SU-DHL-6 (cell line): Measurements from ENCODE around the gene POU6F2.

Source experiments
- H2AFZ ChIP-seq: fragments of 200-600 bp; sonication (generic); 2 replicates; pipeline ENCODE4 v1.6.1; 2014; ENCODE audit warnings: low read depth, mild to moderate bottlenecking, moderate library complexity, mixed read lengths, antibody characterized with exemption, low read length; ENCODE audit not compliant: severe bottlenecking
- H3F3A ChIP-seq: fragments of 200-600 bp; shearing (Covaris generic); 2 replicates; pipeline ENCODE4 v1.6.0; 2016; ENCODE audit warnings: antibody characterized with exemption, mild to moderate bottlenecking; ENCODE audit not compliant: insufficient read depth
- H3K27ac ChIP-seq: fragments of 200-600 bp; sonication (generic); 2 replicates; pipeline ENCODE4 v1.5.1; 2016; ENCODE audit warnings: low read depth, mild to moderate bottlenecking, low read length, moderate library complexity, mixed read lengths
- H3K27me3 ChIP-seq: fragments of 200-600 bp; sonication (generic), shearing (Covaris generic); 2 replicates; pipeline ENCODE4 v1.6.0; 2014; ENCODE audit warnings: mild to moderate bottlenecking, low read length
- H3K36me3 ChIP-seq: fragments of 200-600 bp; sonication (generic); 2 replicates; pipeline ENCODE4 v1.6.1; 2014; ENCODE audit warnings: mild to moderate bottlenecking, low read length, mixed read lengths
- H3K4me2 ChIP-seq: fragments of 300-600, 200-600 bp; shearing (Covaris generic), sonication (generic); 2 replicates; pipeline ENCODE4 v1.6.0; 2014; ENCODE audit warnings: low read length, low read depth, mild to moderate bottlenecking; ENCODE audit not compliant: poor library complexity, severe bottlenecking
- H3K4me3 ChIP-seq: fragments of 200-600 bp; sonication (generic); 2 replicates; pipeline ENCODE4 v1.5.1; 2014; ENCODE audit warnings: antibody characterized with exemption, low read length, mild to moderate bottlenecking, mixed read lengths; ENCODE audit not compliant: insufficient read depth, poor library complexity, severe bottlenecking
- H3K79me2 ChIP-seq: fragments of 200-600 bp; sonication (generic); 2 replicates; pipeline ENCODE4 v1.6.1; 2014; ENCODE audit warnings: mild to moderate bottlenecking, low read length, moderate library complexity; ENCODE audit not compliant: insufficient read depth
- H3K9ac ChIP-seq: fragments of 200-600 bp; sonication (generic); 2 replicates; pipeline ENCODE4 v1.7.0; 2014; ENCODE audit warnings: mild to moderate bottlenecking, low read length
- H3K9me2 ChIP-seq: fragments of 200-600 bp; sonication (generic); replicated peaks from 2 replicates; pipeline ENCODE4 v1.6.1; 2014; ENCODE audit warnings: low read length; ENCODE audit not compliant: insufficient read depth
- H3K9me3 ChIP-seq: fragments of 200-600 bp; sonication (generic); 2 replicates; pipeline ENCODE4 v1.6.1; 2014; ENCODE audit warnings: low read length, mixed read lengths; ENCODE audit not compliant: insufficient read depth
- H4K20me1 ChIP-seq: fragments of 200-600 bp; sonication (generic); 2 replicates; pipeline ENCODE4 v1.6.1; 2014; ENCODE audit warnings: low read depth, mild to moderate bottlenecking, antibody characterized with exemption, low read length, moderate library complexity, mixed read lengths
- EZH2phosphoT487 ChIP-seq: fragments of 200-600 bp; sonication (generic), shearing (Covaris generic); conservative IDR thresholded peaks from 2 replicates; pipeline ENCODE4 v1.6.1; 2018; ENCODE audit warnings: mild to moderate bottlenecking, antibody characterized with exemption, low read length, moderate library complexity, mixed read lengths
- TF ChIP-seq, protein P1 (sequence below): fragments of 200-600 bp; sonication (generic); IDR thresholded peaks from one replicate; pipeline ENCODE4 v1.5.1; 2017; ENCODE audit warnings: antibody characterized with exemption, mild to moderate bottlenecking, low read length, moderate library complexity; ENCODE audit not compliant: insufficient read depth, poor library complexity, severe bottlenecking

Gene POU6F2

DNA sequence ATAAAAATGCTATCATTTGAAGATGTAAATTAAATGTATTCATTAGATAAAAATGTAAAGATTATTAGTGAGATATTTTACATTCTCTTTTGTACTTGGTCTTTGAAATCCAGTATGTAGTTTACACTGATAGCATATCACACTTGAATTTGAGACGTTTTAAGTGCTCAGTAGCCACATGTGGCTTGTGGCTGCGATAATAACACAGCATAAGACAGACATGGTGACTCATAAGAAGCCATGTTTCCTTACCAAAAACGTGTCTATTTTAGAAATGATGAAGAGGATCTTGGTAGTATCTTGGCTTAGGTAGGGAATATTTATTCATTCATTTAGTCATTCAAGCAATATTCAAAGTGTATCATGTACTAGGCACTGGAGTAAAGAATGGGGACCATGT is 149.3 kb downstream of the POU6F2 start:
- Histone ChIP-seq H3K27ac (no peak overlapping the region), H3K9me3 (no peaks in the 10 kb centered on the region), H3K4me2 (no peak overlapping the region), H3F3A (no peaks in the 10 kb centered on the region), H2AFZ (no peak overlapping the region), H3K36me3 (no peaks in the 10 kb centered on the region), H3K27me3 (peaks cover 2% of the 10 kb centered on the region), H3K4me3 (no peak overlapping the region), H4K20me1 (no peaks in the 10 kb centered on the region), H3K79me2 (no peaks in the 10 kb centered on the region), H3K9ac (no peak overlapping the region), H3K9me2 (no peaks in the 10 kb centered on the region)
- TF ChIP-seq, protein P1, sequence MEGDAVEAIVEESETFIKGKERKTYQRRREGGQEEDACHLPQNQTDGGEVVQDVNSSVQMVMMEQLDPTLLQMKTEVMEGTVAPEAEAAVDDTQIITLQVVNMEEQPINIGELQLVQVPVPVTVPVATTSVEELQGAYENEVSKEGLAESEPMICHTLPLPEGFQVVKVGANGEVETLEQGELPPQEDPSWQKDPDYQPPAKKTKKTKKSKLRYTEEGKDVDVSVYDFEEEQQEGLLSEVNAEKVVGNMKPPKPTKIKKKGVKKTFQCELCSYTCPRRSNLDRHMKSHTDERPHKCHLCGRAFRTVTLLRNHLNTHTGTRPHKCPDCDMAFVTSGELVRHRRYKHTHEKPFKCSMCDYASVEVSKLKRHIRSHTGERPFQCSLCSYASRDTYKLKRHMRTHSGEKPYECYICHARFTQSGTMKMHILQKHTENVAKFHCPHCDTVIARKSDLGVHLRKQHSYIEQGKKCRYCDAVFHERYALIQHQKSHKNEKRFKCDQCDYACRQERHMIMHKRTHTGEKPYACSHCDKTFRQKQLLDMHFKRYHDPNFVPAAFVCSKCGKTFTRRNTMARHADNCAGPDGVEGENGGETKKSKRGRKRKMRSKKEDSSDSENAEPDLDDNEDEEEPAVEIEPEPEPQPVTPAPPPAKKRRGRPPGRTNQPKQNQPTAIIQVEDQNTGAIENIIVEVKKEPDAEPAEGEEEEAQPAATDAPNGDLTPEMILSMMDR = no peak
- no peak for TF ChIP-seq EZH2phosphoT487

DNA sequence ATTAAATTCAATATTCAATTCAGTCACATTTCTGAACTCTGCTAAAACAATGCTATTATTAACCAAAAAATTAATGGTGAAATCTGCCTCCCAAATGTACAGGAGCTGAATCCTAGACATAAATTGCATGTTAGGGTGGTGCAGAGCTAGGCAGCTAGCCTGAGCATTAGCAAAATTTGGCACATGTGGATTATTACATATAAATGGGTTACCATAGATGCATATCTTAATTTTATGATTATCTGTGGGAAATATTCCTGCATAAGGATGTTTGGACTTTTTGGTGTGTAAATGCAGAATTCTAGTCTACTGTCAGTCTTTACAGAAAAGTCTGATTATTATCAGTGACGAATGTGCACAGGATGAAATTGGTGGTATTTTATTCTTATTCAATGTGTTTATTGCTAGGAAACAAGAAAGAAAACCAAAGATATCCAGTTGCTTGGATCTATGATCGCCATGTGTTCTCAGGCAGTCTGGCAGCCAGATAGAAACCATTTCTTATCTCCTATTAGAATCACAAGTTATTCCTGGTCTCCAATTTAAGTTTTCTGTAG is 150.7 kb downstream of the POU6F2 start:
- H3K27ac ChIP-seq = no peak overlapping the region
- H2AFZ ChIP-seq = no peak overlapping the region
- H3K79me2 ChIP-seq = no peaks in the 10 kb centered on the region
- H3F3A ChIP-seq = no peaks in the 10 kb centered on the region
- no peaks in the 10 kb centered on the region for H4K20me1 ChIP-seq
- no peaks in the 10 kb centered on the region for H3K9me2 ChIP-seq
- TF ChIP-seq EZH2phosphoT487 = no peak
- TF ChIP-seq, protein P1 = no peak
- H3K9me3 ChIP-seq = no peaks in the 10 kb centered on the region
- no peaks in the 10 kb centered on the region for H3K36me3 ChIP-seq
- no peak overlapping the region for H3K4me2 ChIP-seq
- peaks cover 2% of the 10 kb centered on the region for H3K27me3 ChIP-seq
- no peak overlapping the region for H3K4me3 ChIP-seq
- H3K9ac ChIP-seq = no peak overlapping the region

DNA sequence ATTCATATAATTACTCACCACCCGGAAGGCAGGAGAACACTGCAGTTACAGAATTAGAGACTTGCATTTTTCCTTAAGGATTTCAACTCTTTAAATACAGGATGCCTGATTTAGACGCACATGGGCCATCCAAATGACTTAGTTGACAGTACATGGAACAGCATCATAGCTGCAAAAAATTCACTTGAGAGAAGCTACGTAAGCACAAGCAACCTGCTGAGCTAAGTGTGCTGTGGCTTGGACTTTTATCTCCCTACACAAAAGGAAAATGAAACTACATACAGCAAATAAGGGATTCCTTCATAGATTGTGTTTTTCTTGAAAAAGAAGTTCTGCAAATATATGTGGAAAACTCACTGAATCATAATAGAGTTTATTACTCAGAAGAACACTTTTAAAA is 152.6 kb downstream of the POU6F2 start:
- no peak overlapping the region for H3K9ac ChIP-seq
- TF ChIP-seq, protein P1 = no peak
- no peak for TF ChIP-seq EZH2phosphoT487
- H3K4me3 ChIP-seq = no peak overlapping the region
- H3K9me3 ChIP-seq = no peaks in the 10 kb centered on the region
- H3K9me2 ChIP-seq = no peaks in the 10 kb centered on the region
- no peaks in the 10 kb centered on the region for H3K79me2 ChIP-seq
- H3K27me3 ChIP-seq = no peaks in the 10 kb centered on the region; the same call in none of the 2 replicates
- H2AFZ ChIP-seq = no peak overlapping the region
- H3F3A ChIP-seq = no peaks in the 10 kb centered on the region
- H3K4me2 ChIP-seq = no peak overlapping the region
- no peaks in the 10 kb centered on the region for H4K20me1 ChIP-seq
- H3K27ac ChIP-seq = no peak overlapping the region
- no peaks in the 10 kb centered on the region for H3K36me3 ChIP-seq
